WI38 (cell line): ENCODE results near the gene IRX4.
"Not testable (repeated sequence)": the region's sequence is repeated elsewhere in the genome, so short reads cannot be mapped to it uniquely, and the experiment has no call there.

Experiments
- H3K4me3 ChIP-seq: 2 replicates; pipeline ENCODE4 v1.5.1; 2011; ENCODE audit warnings: low read depth, mild to moderate bottlenecking, control low read depth, low read length
- CTCF ChIP-seq: IDR thresholded peaks from 2 replicates; pipeline ENCODE4 v1.5.1; 2012; ENCODE audit warnings: low read depth, mild to moderate bottlenecking, control low read depth, low read length

Gene IRX4

GRCh38 chr5:1845696-1846095 lies 37.0 kb downstream of the IRX4 start:
- TF ChIP-seq CTCF, result no peak
- H3K4me3 ChIP-seq, result no peak overlapping the region

- no peak for TF ChIP-seq CTCF
- no peak overlapping the region for H3K4me3 ChIP-seq
Measured at GRCh38 chr5:1844708-1845436, 37.9 kb downstream of the IRX4 start.

GRCh38 chr5:1843761-1844160 lies 39.0 kb downstream of the IRX4 start:
- not testable (repeated sequence) for H3K4me3 ChIP-seq

GRCh38 chr5:1842004-1842819 lies 40.5 kb downstream of the IRX4 start:
- no peak for TF ChIP-seq CTCF
- no peak overlapping the region for H3K4me3 ChIP-seq

- no peak overlapping the region for H3K4me3 ChIP-seq
- TF ChIP-seq CTCF, result no peak
Measured at GRCh38 chr5:1840741-1841521, 41.8 kb downstream of the IRX4 start.

- H3K4me3 ChIP-seq, result no peak overlapping the region
- no peak for TF ChIP-seq CTCF
Measured at GRCh38 chr5:1840071-1840547, 42.6 kb downstream of the IRX4 start.

GRCh38 chr5:1838013-1838412 lies 44.7 kb downstream of the IRX4 start:
- no peak overlapping the region for H3K4me3 ChIP-seq
- TF ChIP-seq CTCF, result no peak
